ENCODE results near the gene OR2M2.

- TF ChIP-seq CTCF (IDR thresholded peaks at IDR 0.05; ENCODE audit: insufficient read depth, low read length, poor library complexity, severe bottlenecking) (no peak), EZH2phosphoT487 (conservative IDR thresholded peaks at IDR 0.05; ENCODE audit: low read length) (no peak)
These were observed 12.7 kb downstream of the OR2M2 start for GRCh38 chr1:248187363-248187762.
